GM21423 (cell line): ENCODE results near the gene LMAN2L.

Experiments used
- ATAC-seq: cut with Tn5 transposase; IDR thresholded peaks from one replicate; pipeline ENCODE4 v1.9.1; 2021; ENCODE audit warnings: mild to moderate bottlenecking, moderate library complexity; ENCODE audit not compliant: unreplicated experiment

LMAN2L gene, protein sequence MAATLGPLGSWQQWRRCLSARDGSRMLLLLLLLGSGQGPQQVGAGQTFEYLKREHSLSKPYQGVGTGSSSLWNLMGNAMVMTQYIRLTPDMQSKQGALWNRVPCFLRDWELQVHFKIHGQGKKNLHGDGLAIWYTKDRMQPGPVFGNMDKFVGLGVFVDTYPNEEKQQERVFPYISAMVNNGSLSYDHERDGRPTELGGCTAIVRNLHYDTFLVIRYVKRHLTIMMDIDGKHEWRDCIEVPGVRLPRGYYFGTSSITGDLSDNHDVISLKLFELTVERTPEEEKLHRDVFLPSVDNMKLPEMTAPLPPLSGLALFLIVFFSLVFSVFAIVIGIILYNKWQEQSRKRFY

DNA sequence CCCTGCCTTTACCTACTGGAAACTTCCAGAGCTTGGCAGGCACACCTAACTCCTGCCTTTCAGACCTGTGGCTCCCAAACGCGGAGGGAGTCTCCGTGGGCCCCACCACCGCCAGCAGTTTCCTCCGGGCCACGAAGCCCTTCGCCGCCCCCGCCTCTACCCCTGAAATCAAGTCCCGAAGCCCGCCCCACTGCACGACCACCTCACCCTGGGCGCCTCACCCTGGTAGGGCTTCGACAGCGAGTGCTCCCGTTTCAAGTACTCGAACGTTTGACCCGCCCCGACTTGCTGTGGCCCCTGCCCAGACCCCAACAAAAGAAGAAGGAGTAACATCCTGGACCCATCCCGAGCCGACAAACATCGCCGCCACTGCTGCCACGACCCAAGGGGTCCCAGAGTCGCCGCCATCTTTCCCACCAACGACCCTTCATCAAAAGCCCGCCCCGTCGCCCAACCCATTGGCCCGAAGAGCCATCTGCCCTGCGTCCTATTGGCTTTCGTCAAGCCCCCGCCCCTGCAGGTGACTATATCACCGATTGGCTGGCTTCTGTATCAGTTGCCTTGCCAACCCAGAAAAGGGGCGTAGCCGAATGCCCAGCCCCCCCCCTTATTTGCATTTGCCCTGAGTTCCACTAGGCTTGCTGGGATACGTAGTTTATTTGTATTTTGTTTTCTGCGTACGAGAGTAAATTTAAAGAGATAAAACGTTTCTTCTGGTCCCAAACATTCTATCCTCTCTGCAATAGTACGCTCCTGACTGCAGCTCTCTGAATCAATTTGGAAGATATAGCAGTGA, at the start of gene LMAN2L:
Gene LMAN2L (minus strand): TSS at position 432 of the 796 bp plus-strand sequence. CDS start 24 bp downstream, at position 408.
- ATAC-seq: peak; percentile 99

DNA sequence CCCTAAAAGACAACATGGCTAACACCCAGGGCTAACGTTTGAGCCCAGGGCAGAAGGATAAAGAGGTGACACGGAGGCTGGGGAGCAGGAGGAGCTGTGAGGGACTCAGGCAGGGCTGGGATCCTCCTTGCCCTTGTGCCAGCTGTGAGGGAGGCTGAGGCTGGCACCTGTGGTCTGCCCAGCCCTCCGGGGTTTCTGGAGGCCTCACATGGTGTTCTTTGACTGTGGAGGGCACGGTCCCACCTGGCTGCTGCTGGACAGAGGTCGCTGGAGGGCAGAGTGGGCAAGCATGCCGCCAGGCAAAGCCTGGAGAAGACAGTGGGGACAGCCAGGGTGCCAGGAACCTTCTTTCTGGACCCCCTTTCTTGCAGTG, 49.4 kb upstream of the LMAN2L start:
- ATAC-seq: no peak

DNA sequence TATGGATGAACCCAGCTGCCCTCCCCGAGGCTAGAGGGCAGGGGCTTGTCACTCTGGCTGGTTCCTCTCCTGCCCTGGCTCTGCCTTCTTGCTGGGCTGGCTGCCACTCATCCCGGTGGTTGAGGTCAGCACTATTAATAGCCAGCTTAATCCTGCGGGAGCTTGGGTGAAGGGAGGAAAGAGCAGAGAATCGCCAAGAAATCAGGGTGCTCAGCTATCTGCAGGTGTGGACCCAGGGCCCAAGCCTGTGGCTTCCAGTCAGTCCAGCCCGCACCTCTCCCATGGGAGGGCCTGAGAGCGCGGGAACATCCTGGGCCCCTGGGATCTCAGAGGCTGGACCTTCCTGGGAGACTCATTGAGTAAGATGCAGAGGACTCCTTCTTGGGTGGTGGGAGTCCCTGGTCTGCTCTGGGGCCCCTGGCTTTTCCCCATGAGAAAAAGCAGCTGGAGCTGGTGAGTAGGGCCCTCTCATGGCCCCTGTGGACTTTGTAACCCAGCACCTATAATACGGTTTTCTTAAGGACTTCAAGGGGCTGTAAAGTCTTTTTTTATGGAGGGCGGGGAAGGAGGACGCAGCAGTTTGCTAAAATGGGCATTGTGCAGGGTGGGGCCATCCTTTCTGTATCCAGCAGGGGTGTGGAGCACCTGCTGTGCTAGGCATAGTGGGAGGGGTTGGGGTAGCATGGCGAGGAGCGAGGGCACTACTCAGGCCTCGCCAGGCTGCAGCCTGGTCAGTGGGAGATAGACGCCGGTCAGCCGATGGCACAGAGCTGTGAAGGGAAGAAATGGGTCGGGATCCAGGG, 48.8 kb upstream of the LMAN2L start:
- no peak for ATAC-seq

DNA sequence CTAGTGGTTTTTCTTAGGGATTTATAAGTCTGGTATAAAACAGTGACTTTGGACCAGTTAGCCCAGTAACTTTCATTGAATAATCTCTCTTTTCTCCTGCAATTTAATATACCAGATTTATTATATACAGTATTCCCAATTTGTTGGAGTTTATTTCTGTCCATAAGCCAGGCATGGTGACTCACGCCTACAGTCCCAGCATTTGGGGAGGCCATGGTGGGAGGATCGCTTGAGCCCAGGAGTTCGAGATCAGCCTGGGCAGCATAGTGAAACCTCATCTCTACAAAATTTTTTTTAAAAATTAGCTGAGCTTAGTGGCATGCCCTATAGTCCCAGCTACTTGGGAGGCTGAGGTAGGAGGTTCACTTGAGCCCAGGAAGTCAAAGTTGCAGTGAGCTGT, 47.5 kb upstream of the LMAN2L start:
- no peak for ATAC-seq

DNA sequence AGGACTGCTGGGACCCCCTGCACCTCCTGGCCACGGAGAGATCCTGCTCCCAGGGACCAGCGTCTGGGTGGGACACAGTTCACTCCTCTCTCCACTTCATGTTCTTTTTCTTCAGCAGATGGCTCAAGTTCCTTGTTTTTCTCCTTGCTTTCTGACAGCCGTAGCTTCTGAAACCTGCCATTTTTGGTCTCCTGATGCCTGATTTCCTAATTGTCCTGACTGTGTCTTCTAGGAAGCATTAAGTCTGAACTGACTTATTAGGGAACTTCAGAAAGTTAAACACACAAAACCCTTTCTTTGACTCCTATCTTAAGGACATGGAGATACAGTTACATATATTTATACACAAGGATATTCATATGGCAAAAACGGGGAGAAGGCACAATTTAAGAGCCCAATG, 43.5 kb upstream of the LMAN2L start:
- no peak for ATAC-seq

DNA sequence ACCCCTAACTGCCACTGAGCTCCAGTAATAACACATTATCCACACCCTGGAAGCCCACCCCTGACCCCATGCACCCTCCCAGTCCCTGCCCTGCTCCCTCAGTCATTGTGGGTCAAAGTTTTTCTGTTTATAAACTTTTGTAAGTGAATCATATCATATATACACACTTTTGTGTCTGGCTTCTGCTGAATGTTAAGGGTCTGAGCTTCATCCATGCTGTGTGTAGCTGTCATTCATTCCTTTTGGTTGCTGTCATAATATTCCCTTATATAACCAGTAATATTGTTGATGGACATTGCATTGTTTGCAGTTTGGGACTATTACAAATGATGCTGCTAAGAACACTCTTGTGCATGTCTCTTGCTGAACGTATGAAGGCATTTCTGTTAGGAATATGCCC, 35.3 kb upstream of the LMAN2L start:
- no peak for ATAC-seq

DNA sequence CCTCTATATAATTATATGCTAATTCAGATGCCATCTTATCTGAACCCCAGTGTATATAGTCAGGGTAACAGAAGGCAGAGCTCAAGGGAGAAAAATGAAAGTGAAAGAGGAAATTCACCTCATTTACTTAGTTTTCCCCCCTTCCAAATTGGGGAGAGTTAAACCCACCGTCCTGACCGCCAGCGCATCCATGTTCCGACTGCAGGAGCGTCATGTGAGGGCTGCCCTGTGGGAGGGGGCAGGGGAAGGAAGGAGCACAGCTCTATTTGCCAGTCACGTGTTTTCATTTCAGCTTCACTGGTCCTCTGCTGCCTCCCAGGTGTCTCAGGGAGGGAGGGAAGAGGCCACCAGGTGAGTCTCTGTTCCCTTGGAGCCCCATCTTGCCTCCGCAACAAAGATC, 34.1 kb upstream of the LMAN2L start:
- no peak for ATAC-seq

DNA sequence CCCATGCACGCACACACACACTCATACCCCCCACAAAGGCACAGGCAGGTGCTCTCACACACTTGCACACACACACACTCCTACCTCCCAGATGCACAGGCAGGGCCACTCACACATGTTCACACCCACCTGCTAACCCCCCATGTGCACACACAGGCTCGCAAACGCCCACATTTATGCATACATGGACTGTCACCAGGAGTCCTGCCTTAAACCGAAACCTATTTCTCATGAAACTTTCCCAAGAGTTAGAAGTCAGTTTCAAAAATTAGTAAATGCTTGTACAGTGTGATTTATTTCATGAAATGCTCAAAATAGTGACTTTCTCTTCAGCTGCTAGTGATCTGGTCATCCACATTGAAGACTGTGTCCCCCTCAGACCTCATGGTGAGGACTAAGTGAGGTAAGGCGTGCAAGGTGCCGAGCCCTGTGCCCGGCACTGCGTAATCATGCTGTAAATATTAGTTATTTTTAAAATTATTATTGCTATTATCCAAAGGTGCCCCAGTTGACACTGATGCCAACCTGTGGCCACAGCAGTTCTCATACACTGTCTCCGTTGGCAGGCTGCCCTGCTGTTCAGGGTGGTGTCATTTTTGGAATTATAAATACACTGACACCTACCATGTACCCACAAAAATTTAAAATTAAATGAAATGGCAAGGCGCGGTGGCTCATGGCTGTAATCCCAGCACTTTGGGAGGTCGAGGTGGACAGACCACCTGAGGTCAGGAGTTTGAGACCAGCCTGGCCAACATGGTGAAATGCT, 33.2 kb upstream of the LMAN2L start:
- no peak for ATAC-seq

DNA sequence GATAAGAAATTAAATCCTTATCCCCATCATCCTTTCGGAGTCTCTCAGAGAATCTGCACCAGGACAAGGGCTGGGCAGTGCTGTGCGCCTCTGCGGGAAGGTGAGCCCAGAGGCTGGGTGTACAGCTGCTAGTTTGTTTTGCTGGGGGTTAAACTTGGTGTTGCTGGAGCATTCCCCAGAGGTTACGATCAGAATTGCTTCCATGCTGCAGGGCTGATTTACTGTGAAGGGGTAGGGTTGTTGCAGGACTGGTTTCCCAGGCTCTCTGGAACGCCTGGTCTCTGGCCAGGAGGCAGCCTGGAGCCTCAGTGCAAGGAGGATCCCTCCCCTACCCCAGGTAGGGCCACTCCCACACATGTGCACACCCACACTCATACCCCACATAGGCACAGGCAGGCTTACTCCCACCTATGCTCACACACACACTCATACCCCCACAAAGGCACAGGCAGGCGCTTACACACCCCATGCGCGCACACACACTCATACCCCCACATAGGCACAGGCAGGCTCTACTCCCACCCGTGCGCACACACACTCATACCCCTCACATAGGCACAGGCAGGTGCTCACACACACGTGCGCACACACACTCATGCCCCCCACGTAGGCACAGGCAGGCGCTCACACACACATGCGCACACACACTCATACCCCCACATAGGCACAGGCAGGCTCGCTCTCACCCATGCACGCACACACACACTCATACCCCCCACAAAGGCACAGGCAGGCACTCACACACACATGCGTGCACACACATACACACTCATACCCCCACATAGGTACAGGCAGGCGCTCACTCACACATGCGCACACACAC, 32.1 kb upstream of the LMAN2L start:
- no peak for ATAC-seq

DNA sequence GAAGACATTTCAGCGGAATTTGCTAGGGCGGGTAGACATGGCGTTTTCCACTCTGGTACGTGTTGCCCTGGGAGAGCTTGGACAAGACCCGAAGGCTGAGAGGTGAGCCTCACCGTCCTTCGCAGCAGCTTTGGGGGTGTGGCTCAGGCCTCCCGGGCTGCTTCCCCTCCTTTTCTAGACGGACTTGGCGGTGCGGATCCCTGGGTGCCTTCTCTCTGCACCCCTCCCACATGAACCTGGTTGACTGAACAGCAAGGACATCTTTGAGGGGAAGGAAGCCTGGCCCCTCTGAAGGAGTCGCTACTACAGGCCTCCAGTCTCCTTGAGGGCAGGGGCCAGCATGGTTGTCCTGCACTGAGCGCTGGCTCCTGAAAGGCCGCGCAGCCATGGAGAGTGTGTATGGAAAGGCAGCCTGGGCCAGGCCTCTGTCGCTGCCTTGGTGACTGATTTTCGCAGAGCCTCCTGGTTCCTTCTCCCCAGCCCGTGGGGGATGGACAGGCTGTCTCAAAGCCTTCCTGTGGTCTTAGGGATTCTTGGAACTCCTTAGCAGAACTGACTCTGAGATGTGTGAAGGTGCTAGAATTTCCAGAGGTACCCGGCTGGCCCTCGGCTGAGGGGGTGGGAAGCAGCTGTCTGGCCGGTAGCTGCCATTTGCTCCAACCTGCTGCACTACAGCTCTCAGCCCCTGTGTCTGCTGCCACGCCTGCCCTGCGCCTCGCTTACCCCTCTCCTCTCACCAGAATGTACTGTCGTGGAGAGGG, 30.8 kb upstream of the LMAN2L start:
- ATAC-seq: no peak

DNA sequence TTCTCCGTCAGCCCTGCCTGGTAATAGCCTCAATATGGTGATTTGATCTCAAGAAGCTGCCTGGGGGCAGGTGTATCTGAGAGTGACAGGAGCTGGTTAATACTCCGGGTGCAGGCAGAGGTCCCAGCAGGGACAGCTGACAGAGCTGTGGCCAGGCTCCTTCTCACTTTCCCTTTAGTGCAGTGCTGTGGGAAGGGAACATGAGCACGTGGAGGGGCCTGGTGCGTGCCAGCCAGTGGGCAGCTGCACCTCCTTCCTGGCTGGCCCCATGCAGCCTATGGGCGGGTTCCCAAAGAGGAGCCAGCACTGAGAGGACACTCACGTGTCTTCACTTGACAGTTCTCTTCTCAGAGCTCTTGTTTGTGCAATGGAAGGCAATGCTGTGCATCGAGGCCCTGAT, 29.9 kb upstream of the LMAN2L start:
- no peak for ATAC-seq

DNA sequence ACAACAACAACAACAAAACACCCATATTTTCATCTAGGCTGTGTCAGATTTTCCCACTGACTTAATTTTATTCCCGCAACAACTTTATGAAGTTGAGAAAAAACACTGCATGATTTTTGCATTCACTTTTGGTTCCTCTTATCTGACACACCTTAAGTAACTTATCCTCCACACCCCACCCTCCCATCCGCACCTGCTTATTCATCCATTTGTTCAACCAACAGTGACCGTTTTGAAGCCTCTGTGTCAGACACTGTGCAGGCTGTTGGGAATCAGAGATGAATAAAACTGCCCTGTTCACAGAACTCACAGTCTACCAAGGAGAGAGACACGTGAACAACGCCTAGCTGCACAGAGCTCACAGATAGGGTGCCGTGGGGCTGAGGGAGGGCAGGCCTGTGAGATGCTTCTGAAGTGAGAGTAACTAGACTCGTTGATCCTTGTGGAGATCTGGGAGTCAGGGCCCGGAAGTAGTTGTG, 28.3 kb upstream of the LMAN2L start:
- ATAC-seq: no peak

DNA sequence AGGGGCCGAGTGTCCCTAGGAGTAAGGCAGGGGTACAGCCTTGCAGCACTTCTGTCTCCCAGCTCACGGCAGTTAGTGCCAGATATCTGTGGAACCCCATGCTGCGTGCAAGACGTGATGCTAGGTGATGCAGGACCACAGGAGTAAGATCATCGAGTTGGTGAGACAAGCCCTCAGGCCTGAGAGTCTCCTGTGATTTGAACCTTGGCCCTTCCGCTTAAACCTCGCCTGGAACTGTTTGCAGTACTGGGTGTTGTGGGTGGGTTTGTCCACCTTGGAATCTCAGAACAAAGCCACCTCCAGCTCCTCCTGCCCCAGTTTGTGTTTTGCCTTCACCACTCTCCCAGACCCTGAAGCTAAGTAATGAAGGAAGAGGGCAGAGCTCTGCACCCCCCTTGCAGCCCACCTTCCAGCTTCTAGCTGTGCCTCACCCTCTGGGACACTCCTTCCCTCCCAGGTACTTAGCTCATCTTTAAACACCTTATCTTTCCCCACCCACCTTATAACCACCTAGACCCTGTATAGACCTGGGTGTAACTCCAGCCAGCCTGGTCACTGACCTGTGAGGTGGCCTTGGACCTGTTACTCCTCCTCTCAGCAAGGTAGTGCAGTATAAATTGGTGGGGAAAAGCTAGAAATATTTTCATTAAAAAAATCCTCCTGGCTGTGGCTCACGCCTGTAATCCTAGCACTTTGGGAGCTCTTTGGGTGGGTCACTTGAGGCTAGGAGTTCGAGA, 27.4 kb upstream of the LMAN2L start:
- no peak for ATAC-seq

DNA sequence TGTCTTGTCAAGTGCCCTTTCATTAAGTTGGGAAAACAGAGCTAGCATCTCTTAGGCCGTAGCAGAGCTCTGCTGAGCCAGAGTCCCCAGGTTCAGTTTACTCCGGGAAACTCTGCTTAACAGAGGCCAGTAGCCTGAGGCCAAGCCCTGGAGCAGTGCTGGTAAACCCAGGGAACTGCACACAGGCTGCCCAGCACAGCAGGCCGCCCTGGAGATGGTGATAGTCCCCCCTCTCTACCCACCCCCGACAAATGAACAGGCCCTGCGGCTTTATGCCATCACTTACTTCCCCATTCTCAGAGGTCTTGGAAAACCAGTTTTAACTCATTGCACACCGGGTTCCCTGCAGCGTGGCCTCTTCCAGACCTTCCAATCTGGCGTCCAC, 24.4 kb upstream of the LMAN2L start:
- no peak for ATAC-seq

DNA sequence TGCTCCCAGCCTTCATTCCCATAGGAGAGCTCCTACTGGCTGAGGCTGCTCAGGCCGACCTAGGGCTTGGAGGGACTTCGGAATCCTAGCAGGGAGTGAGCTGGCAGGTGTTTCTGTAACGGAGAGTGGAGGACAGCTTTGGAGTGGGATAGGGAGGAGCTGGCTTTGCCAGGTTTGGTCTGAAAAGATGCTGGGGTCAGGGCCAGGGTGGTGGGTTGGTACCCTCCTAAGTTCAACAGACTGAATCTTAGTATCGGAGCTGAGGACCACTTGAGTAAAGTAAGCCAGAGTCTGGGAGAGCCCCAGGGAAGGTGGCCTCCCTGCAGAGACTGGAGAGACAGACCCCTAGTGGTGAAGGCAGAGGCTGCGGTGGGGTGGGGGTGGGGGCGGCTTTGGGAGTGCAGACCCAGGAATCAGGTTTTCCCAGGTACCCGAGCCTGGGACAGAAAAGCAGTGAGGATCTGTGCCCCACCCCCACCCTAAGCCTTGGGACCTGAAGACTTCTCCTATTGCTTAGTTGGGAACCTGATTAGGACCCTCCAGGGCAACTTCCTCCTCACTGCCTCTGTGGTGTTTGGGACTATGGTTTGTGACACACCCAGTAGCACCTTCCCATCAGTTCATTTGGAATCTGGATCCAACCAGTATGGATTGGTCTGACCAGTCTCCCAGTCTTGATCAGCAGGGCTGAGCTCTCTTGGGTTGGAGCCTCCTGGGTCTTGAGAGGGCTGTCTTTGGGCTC, 23.8 kb upstream of the LMAN2L start:
- no peak for ATAC-seq

DNA sequence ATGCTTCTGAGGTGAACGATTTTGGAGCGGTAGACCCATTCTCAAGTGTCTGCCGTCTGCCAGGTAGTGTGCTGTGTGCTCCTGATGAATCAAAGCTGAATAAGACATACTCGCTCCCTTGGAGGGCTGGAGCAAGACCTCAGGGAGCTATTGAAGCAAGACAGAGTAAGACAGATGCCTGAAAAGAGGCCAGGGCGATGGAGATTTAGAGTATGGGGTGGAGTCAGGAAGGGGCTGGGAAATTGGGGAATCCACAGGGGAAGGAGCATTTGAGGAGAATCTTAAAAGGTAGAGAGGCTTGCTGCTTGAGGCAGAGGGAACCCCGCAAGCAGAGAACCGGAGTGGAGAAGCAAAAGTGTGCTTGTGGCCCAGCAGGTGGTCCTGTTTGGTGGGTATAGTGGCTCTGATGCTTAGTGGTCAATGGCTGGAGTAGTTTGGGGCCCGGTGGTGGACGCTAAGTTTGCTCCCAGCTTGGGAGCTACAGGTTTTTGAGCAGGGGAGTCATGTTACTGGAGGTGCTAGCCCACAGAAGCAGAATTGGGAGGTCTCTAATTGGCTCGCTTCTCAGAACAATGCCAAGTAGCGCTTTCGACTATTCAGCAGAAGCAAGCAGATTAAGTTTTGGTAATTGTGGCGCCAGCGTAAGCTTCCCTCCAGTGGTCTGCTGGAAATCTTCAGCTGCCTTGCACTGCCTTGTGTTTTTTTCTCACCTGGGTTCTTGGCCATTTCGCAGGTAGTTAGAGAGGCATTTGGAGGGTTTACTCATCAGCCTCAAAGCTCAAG, 22.9 kb upstream of the LMAN2L start:
- ATAC-seq: no peak
